Type B pancreatic cell (in vitro differentiated cells): ENCODE measurements around the gene ERLIN1. TPM values are rescaled to one million over a fixed set of nuclear protein-coding genes. Genes with fewer than 3 reads are reported as not detected.

Experiments
- DNase-seq: peaks from one replicate; pipeline ENCODE4 v3.0.0; 2021; ENCODE audit warnings: mixed read lengths; ENCODE audit not compliant: unreplicated experiment; ENCODE audit errors: extremely low spot score
- H3K27ac Mint-ChIP-seq: 2 replicates; pipeline ENCODE4 v1.8.0; 2021; ENCODE audit warnings: mild to moderate bottlenecking, mixed read lengths
- H3K27me3 Mint-ChIP-seq: 2 replicates; pipeline ENCODE4 v1.8.0; 2021; ENCODE audit warnings: mixed read lengths
- H3K36me3 Mint-ChIP-seq: 2 replicates; pipeline ENCODE4 v1.8.0; 2021; ENCODE audit warnings: mixed read lengths
- H3K4me1 Mint-ChIP-seq: one replicate; pipeline ENCODE4 v1.8.0; 2021; ENCODE audit warnings: mixed read lengths; ENCODE audit not compliant: unreplicated experiment
- H3K4me3 Mint-ChIP-seq: 2 replicates; pipeline ENCODE4 v1.8.0; 2021; ENCODE audit warnings: mild to moderate bottlenecking, mixed read lengths
- H3K9me3 Mint-ChIP-seq: 2 replicates; pipeline ENCODE4 v1.8.0; 2021; ENCODE audit warnings: mixed read lengths
- total RNA-seq: library from RNA; stranded (reverse); gene quantifications from 2 replicates; pipeline ENCODE4 v1.2.1, GENCODE V29; 2021; ENCODE audit warnings: low replicate concordance
- TF ChIP-seq, protein P1 (sequence below): fragments of 200-600 bp; sonication (generic); conservative IDR thresholded peaks from 2 replicates; pipeline ENCODE4 v1.5.0; 2021; ENCODE audit warnings: antibody characterized with exemption, mild to moderate bottlenecking

The ERLIN1 gene
- total RNA-seq, 1 donor from 2014 or later: 37.1 TPM

GRCh38 chr10:100114460-100114859, 71.4 kb downstream of the ERLIN1 start:
- TF ChIP-seq, protein P1, sequence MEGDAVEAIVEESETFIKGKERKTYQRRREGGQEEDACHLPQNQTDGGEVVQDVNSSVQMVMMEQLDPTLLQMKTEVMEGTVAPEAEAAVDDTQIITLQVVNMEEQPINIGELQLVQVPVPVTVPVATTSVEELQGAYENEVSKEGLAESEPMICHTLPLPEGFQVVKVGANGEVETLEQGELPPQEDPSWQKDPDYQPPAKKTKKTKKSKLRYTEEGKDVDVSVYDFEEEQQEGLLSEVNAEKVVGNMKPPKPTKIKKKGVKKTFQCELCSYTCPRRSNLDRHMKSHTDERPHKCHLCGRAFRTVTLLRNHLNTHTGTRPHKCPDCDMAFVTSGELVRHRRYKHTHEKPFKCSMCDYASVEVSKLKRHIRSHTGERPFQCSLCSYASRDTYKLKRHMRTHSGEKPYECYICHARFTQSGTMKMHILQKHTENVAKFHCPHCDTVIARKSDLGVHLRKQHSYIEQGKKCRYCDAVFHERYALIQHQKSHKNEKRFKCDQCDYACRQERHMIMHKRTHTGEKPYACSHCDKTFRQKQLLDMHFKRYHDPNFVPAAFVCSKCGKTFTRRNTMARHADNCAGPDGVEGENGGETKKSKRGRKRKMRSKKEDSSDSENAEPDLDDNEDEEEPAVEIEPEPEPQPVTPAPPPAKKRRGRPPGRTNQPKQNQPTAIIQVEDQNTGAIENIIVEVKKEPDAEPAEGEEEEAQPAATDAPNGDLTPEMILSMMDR: no peak
- no peak for DNase-seq
- Mint-ChIP-seq H3K4me3 (no peak overlapping the region), H3K9me3 (no peaks in the 10 kb centered on the region), H3K4me1 (no peaks in the 10 kb centered on the region), H3K27ac (no peak overlapping the region), H3K36me3 (no peaks in the 10 kb centered on the region), H3K27me3 (peaks cover 5% of the 10 kb centered on the region)

- Mint-ChIP-seq H3K27ac (no peak overlapping the region), H3K27me3 (peaks cover 4% of the 10 kb centered on the region)
Measured at GRCh38 chr10:100109670-100110069, 76.2 kb downstream of the ERLIN1 start.

DNA sequence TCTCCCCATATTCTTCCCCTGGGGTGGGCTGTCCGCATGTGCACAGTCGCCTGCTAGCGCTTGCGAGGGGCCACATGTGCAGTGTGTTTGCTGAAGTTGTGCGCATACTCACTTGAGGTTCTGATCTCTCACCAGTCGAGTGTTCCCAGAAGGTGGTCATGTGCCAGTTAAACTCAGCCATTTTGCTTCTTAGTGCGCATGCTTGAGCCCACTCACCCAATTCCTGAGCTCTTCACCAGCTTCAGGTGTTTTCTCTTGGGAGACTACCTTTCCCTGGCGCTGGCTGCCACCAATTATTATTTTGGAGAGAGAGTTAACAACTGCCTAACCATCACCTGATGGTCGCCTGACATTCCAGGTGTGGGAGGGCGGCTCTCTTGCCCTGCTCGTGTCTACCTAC, 79.0 kb downstream of the ERLIN1 start:
- H3K4me3 Mint-ChIP-seq: no peak overlapping the region
- DNase-seq: no peak
- no peak overlapping the region for H3K27ac Mint-ChIP-seq

More at GRCh38 chr10:100109670-100110069, 76.2 kb downstream of the ERLIN1 start:
- DNase-seq: no peak
- peaks cover 4% of the 10 kb centered on the region for H3K9me3 Mint-ChIP-seq
- H3K36me3 Mint-ChIP-seq: no peaks in the 10 kb centered on the region
- no peak overlapping the region for H3K4me3 Mint-ChIP-seq
- TF ChIP-seq, protein P1: no peak
- no peaks in the 10 kb centered on the region for H3K4me1 Mint-ChIP-seq

GRCh38 chr10:100104300-100104699, 81.5 kb downstream of the ERLIN1 start:
- TF ChIP-seq, protein P1: no peak
- no peaks in the 10 kb centered on the region for H3K36me3 Mint-ChIP-seq
- H3K27me3 Mint-ChIP-seq: peaks cover 10% of the 10 kb centered on the region
- no peak for DNase-seq
- no peak overlapping the region for H3K27ac Mint-ChIP-seq
- H3K9me3 Mint-ChIP-seq: peaks cover 7% of the 10 kb centered on the region
- no peak overlapping the region for H3K4me3 Mint-ChIP-seq
- no peaks in the 10 kb centered on the region for H3K4me1 Mint-ChIP-seq

More for the DNA sequence above, 79.0 kb downstream of the ERLIN1 start:
- Mint-ChIP-seq H3K27me3 (no peaks in the 10 kb centered on the region), H3K36me3 (no peaks in the 10 kb centered on the region), H3K4me1 (no peaks in the 10 kb centered on the region), H3K9me3 (peaks cover 7% of the 10 kb centered on the region)
- TF ChIP-seq, protein P1: no peak

DNA sequence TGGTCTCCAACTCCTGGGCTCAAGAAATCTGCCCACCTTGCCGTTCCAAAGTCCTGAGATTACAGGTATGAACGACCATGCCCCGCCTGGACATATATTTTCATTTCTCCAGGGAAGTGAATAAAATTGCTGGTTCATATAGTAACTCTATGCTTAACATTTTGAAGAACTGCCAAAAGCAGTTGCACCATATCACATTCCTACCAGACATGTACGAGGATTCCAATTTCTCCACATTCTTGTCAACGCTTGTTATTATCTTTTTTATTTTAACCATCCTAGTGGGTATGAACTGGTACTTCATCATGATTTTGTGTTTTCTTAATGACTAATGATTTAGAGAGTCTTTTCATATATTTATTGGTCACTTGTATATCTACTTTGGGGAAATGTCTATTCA, 82.2 kb downstream of the ERLIN1 start:
- TF ChIP-seq, protein P1: no peak
- no peak overlapping the region for H3K27ac Mint-ChIP-seq
- DNase-seq: no peak
- H3K36me3 Mint-ChIP-seq: no peaks in the 10 kb centered on the region
- peaks cover 10% of the 10 kb centered on the region for H3K27me3 Mint-ChIP-seq
- no peak overlapping the region for H3K4me3 Mint-ChIP-seq
- H3K4me1 Mint-ChIP-seq: no peaks in the 10 kb centered on the region
- H3K9me3 Mint-ChIP-seq: peaks cover 7% of the 10 kb centered on the region
